Measurements from ENCODE around the gene RBM23. TPM values are rescaled to one million over a fixed set of nuclear protein-coding genes. Genes with fewer than 3 reads are reported as not detected.

Gene RBM23
- total RNA-seq, 4 donors from 2014 or later = 41.7 to 694 (median 368) TPM

GRCh38 chr14:22925513-22925912 lies 6.6 kb upstream of the RBM23 start:
- no peak for TF ChIP-seq CTCF (IDR thresholded peaks at IDR 0.05; ENCODE audit: low read depth)

GRCh38 chr14:22923746-22924145 lies 4.8 kb upstream of the RBM23 start:
- TF ChIP-seq CTCF (IDR thresholded peaks at IDR 0.05; ENCODE audit: low read depth) = no peak

GRCh38 chr14:22922294-22922693 lies 3.3 kb upstream of the RBM23 start:
- no peak for TF ChIP-seq CTCF (IDR thresholded peaks at IDR 0.05; ENCODE audit: low read depth)

GRCh38 chr14:22920697-22921096 lies 1.7 kb upstream of the RBM23 start:
- no peak for TF ChIP-seq CTCF (IDR thresholded peaks at IDR 0.05; ENCODE audit: low read depth)

- TF ChIP-seq CTCF (IDR thresholded peaks at IDR 0.05; ENCODE audit: low read depth) = no peak
Observed at GRCh38 chr14:22919601-22919921, 612 bp upstream of the RBM23 start.

GRCh38 chr14:22915886-22916521 lies 2.9 kb downstream of the RBM23 start:
- TF ChIP-seq CTCF (IDR thresholded peaks at IDR 0.05; ENCODE audit: low read depth) = no peak

- TF ChIP-seq CTCF (IDR thresholded peaks at IDR 0.05; ENCODE audit: low read depth) = no peak
Observed at GRCh38 chr14:22910916-22911315, 8.0 kb downstream of the RBM23 start.
